T-cell (primary cell): ENCODE measurements around the gene TNIP2. TPM values are rescaled to one million over a fixed set of nuclear protein-coding genes. Genes with fewer than 3 reads are reported as not detected.
A peak's percentile ranks its signal among the peaks of the same experiment; 100 is the strongest.
"Not testable (repeated sequence)": the region's sequence is repeated elsewhere in the genome, so short reads cannot be mapped to it uniquely, and the experiment has no call there.

Source experiments
- ATAC-seq, 4 experiments: fragments of 200-7000 bp in 3 of 4; fragments of 150-1000 bp in 1 of 4; cut with Tn5 transposase; replicated peaks in 1 of 4; 1 replicate in 3 of 4; 2 replicates in 1 of 4; pipeline ENCODE4 v1.10.0; 2021; ENCODE audit warnings: moderate library complexity in 3 of 4, mild to moderate bottlenecking in 2 of 4, moderate number of reproducible peaks in 1 of 4
- CTCF ChIA-PET, 2 donors: fragments of 300-600 bp; sonication (Branson Sonifier 250); formaldehyde crosslinking; loops; one replicate each; lab custom pipeline; 2022; ENCODE audit warnings: antibody characterized with exemption in 2 of 2; lab: Charles Lee
- POLR2A ChIA-PET, 2 donors: fragments of 300-600 bp; sonication (Branson Sonifier 250); formaldehyde crosslinking; loops; one replicate each; lab custom pipeline; 2022; ENCODE audit warnings: antibody characterized with exemption in 2 of 2; lab: Charles Lee
- DNase-seq, 35 experiments: peaks; one replicate each; pipeline versions ENCODE4 v3.0.0 to v3.0.0-alpha.2; 2013 to 2023
- H3K27ac ChIP-seq: one replicate; pipeline ENCODE4 v1.5.1; 2013; ENCODE audit warnings: low read length
- H3K27me3 ChIP-seq, 2 experiments: replicated peaks in 1 of 2; 1 replicate in 1 of 2; 2 replicates in 1 of 2; pipeline versions ENCODE4 v1.6.1 to v1.7.0; 2013; ENCODE audit warnings: low read length in 1 of 2, mixed read lengths in 1 of 2; ENCODE audit not compliant: control insufficient read depth in 2 of 2, insufficient read depth in 2 of 2; ENCODE audit errors: extremely low read depth in 1 of 2
- H3K36me3 ChIP-seq, 2 donors: 1 replicate in 1 of 2; 2 replicates in 1 of 2; pipeline versions ENCODE4 v1.6.1 to v1.7.0; 2013; ENCODE audit warnings: low read length in 1 of 2; ENCODE audit not compliant: control insufficient read depth in 2 of 2, insufficient read depth in 1 of 2; ENCODE audit errors: extremely low read depth in 1 of 2
- H3K4me1 ChIP-seq, 2 experiments: 1 replicate in 1 of 2; 2 replicates in 1 of 2; pipeline versions ENCODE4 v1.6.1 to v1.7.0; 2013; ENCODE audit warnings: low read length in 2 of 2, mixed read lengths in 1 of 2; ENCODE audit not compliant: insufficient read depth in 2 of 2, control insufficient read depth in 1 of 2; ENCODE audit errors: extremely low read depth in 1 of 2
- H3K4me3 ChIP-seq, 2 donors: 1 replicate in 1 of 2; 2 replicates in 1 of 2; pipeline versions ENCODE4 v1.5.1 to v1.7.0; 2013; ENCODE audit warnings: mild to moderate bottlenecking in 2 of 2, low read length in 1 of 2, moderate library complexity in 1 of 2; ENCODE audit not compliant: control insufficient read depth in 1 of 2; ENCODE audit errors: extremely low read depth in 1 of 2
- H3K9me3 ChIP-seq: 2 replicates; pipeline ENCODE4 v1.7.0; 2013
- H3K27ac Mint-ChIP-seq, 2 donors: one replicate each; pipeline ENCODE4 v1.8.0; 2020 to 2021; ENCODE audit warnings: mild to moderate bottlenecking in 2 of 2, mixed read lengths in 2 of 2
- H3K27me3 Mint-ChIP-seq, 2 donors: one replicate each; pipeline ENCODE4 v1.8.0; 2021 to 2022; ENCODE audit warnings: mixed read lengths in 2 of 2
- H3K36me3 Mint-ChIP-seq: one replicate; pipeline ENCODE4 v1.8.0; 2021; ENCODE audit warnings: mixed read lengths
- H3K4me1 Mint-ChIP-seq, 3 donors: one replicate each; pipeline ENCODE4 v1.8.0; 2020 to 2022; ENCODE audit warnings: mixed read lengths in 3 of 3, mild to moderate bottlenecking in 1 of 3
- H3K4me3 Mint-ChIP-seq, 3 donors: one replicate each; pipeline ENCODE4 v1.8.0; 2020 to 2022; ENCODE audit warnings: mild to moderate bottlenecking in 3 of 3, mixed read lengths in 3 of 3, moderate library complexity in 3 of 3
- H3K9me3 Mint-ChIP-seq, 3 donors: one replicate each; pipeline ENCODE4 v1.8.0; 2020 to 2022; ENCODE audit warnings: mixed read lengths in 3 of 3
- WGBS: methylation state at CpG from one replicate; pipeline ENCODE4 v1.1.5; 2013; ENCODE audit warnings: missing lambda C conversion rate; ENCODE audit not compliant: insufficient coverage; 5-methylcytosine and 5-hydroxymethylcytosine counted together
- total RNA-seq, 35 experiments: library from RNA in 6 of 35; stranded (reverse) in 6 of 35; fragments of 120-200 nt in 1 of 35; gene quantifications; one replicate each; pipeline versions ENCODE4 v1.2.1 to v1.2.4 and lab custom pipeline; 2013 to 2026

TNIP2 gene
- total RNA-seq, 5 donors from 2014 or later (not counting 1 experiment from before 2014, with no cell fraction given), result 39.5 to 65.3 (median 59.1) TPM

DNA sequence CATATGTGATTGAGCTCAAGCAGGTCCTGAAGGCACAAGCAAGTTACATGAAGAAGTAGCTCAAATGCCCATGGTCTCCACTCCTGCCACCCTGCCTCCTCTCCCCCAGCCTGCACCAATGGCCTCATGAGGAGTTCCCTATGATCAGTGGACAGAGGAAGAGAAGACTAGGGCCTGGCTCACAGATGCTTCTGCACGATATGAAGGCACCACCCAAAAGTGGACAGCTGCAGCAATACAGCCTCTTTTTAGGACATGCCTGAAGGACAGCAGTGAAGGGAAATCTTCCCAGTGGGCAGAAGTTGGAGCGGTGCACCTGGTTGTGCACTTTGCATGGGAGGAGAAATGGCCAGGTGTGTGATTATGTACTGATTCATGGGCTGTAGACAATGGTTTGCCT is 17.8 kb downstream of the TNIP2 start:
- Mint-ChIP-seq H3K27ac (peak overlapping the region in 1 of 2 donors; percentile 12), H3K9me3 (peaks cover 11 to 13% (median 13%) of the 10 kb centered on the region in 3 donors), H3K36me3 (peaks cover 32% of the 10 kb centered on the region)
- H3K27ac ChIP-seq, CTCF ChIA-PET, H3K27me3 ChIP-seq, H3K4me3 ChIP-seq, H3K27me3 Mint-ChIP-seq, H3K4me1 ChIP-seq, POLR2A ChIA-PET, DNase-seq, H3K9me3 ChIP-seq, H3K4me1 Mint-ChIP-seq, H3K4me3 Mint-ChIP-seq, ATAC-seq: not testable (repeated sequence)
- 94% methylated on average over 2 of the region's 2 CpGs for WGBS
- peaks cover 2 to 15% of the 10 kb centered on the region in 2 donors for H3K36me3 ChIP-seq

GRCh38 chr4:2735869-2736268 is 20.3 kb downstream of the TNIP2 start:
- DNase-seq (no peak), ATAC-seq (no peak)
- H3K27ac Mint-ChIP-seq, result no peak overlapping the region
- Histone ChIP-seq H3K27ac (no peak overlapping the region), H3K9me3 (peaks cover 3% of the 10 kb centered on the region), H3K36me3 (peaks cover 13 to 21% of the 10 kb centered on the region in 2 donors), H3K4me1 (no peaks in the 10 kb centered on the region), H3K27me3 (no peaks in the 10 kb centered on the region), H3K4me3 (no peak overlapping the region)
- H3K27me3 Mint-ChIP-seq, result no peaks in the 10 kb centered on the region
- CTCF ChIA-PET, result no interaction called here
- peaks cover 11 to 13% (median 13%) of the 10 kb centered on the region in 3 donors for H3K9me3 Mint-ChIP-seq
- H3K4me1 Mint-ChIP-seq, result peaks cover 0 to 7% (median 1%) of the 10 kb centered on the region in 3 donors
- peaks cover 46% of the 10 kb centered on the region for H3K36me3 Mint-ChIP-seq
- no peak overlapping the region for H3K4me3 Mint-ChIP-seq
- POLR2A ChIA-PET, result interaction anchor here in 1 of 2 donors (0.6 kb wide), 1 partner anchor 10 kb away, joined by 3 read pairs; no protein-coding TSS in a partner anchor

GRCh38 chr4:2734612-2735011 is 21.5 kb downstream of the TNIP2 start:
- Mint-ChIP-seq H3K4me1 (peaks cover 0 to 5% (median 1%) of the 10 kb centered on the region in 3 donors), H3K27me3 (no peaks in the 10 kb centered on the region), H3K27ac (no peak overlapping the region), H3K4me3 (no peak overlapping the region), H3K36me3 (peaks cover 44% of the 10 kb centered on the region), H3K9me3 (peaks cover 11 to 13% (median 13%) of the 10 kb centered on the region in 3 donors)
- H3K9me3 ChIP-seq, result peaks cover 3% of the 10 kb centered on the region
- POLR2A ChIA-PET, result no interaction called here
- no peaks in the 10 kb centered on the region for H3K27me3 ChIP-seq
- H3K4me3 ChIP-seq, result no peak overlapping the region
- DNase-seq, result no peak
- ATAC-seq, result no peak
- no peak overlapping the region for H3K27ac ChIP-seq
- no peaks in the 10 kb centered on the region for H3K4me1 ChIP-seq
- WGBS, result no CpG with 5 or more reads among the region's 1 CpG
- CTCF ChIA-PET, result interaction anchor here in 1 of 2 donors (0.9 kb wide), 1 partner anchor 10 kb away, joined by 3 read pairs; no protein-coding TSS in a partner anchor
- peaks cover 13 to 21% of the 10 kb centered on the region in 2 donors for H3K36me3 ChIP-seq

GRCh38 chr4:2733844-2734574 is 22.1 kb downstream of the TNIP2 start:
- H3K4me1 ChIP-seq, result no peaks in the 10 kb centered on the region
- peaks cover 3% of the 10 kb centered on the region for H3K9me3 ChIP-seq
- no peak for DNase-seq
- no CpG with 5 or more reads among the region's 2 CpGs for WGBS
- H3K4me3 ChIP-seq, result no peak overlapping the region
- H3K27ac Mint-ChIP-seq, result no peak overlapping the region
- peaks cover 0 to 5% (median 1%) of the 10 kb centered on the region in 3 donors for H3K4me1 Mint-ChIP-seq
- ChIA-PET CTCF (no interaction called here), POLR2A (no interaction called here)
- no peak overlapping the region for H3K27ac ChIP-seq
- peaks cover 13 to 25% of the 10 kb centered on the region in 2 donors for H3K36me3 ChIP-seq
- no peak for ATAC-seq
- peaks cover 11 to 13% (median 13%) of the 10 kb centered on the region in 3 donors for H3K9me3 Mint-ChIP-seq
- no peaks in the 10 kb centered on the region for H3K27me3 Mint-ChIP-seq
- no peak overlapping the region for H3K4me3 Mint-ChIP-seq
- no peaks in the 10 kb centered on the region for H3K27me3 ChIP-seq
- peaks cover 50% of the 10 kb centered on the region for H3K36me3 Mint-ChIP-seq

DNA sequence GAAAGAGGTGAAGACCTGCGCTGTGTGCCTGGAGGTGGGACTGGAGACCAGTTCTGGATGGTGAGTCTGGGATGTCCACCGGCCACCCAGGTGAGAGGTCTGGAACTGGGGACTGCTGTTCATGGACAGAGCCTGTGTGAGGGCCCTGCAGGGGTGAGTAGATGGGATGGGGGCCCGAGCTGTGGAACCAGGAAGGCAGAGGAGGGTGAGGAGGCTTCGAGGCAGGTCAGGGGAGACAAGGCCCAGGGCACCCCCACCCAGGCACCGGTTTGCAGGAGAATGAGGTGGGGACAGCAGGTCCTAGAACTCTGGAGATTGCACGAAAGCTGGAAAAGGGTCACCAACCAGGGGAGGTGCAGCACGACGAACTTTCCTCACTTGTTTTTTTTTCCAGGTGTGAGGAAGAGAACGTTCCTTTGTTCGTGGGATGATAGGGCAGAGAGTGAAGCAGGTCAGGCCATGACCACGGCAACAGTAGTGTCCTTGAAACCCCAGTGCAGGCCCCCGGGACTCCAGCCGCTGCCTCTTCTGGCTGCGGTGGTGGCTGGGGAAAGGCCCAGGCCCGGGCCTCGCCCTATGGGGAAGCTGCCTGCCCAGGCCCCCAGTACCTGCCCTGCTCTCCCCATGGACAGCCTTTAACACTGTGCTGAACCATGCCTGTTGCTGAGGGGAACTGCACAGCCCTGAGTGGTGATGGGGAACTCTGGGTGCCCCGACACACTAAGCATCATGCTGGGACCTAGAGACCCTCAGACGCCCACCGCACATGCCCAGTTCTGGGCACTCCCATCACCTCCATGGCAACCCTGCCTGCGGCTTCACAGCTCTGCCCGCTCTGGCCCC is 22.9 kb downstream of the TNIP2 start:
- H3K9me3 ChIP-seq, result peaks cover 3% of the 10 kb centered on the region
- no peak overlapping the region for H3K27ac ChIP-seq
- WGBS, result 93% methylated on average over 17 of the region's 21 CpGs
- Mint-ChIP-seq H3K27me3 (no peaks in the 10 kb centered on the region), H3K4me1 (peaks cover 0 to 5% (median 1%) of the 10 kb centered on the region in 3 donors), H3K4me3 (no peak overlapping the region), H3K36me3 (peaks cover 49% of the 10 kb centered on the region), H3K9me3 (peaks cover 11 to 13% (median 11%) of the 10 kb centered on the region in 3 donors), H3K27ac (no peak overlapping the region)
- POLR2A ChIA-PET, result no interaction called here
- H3K27me3 ChIP-seq, result no peaks in the 10 kb centered on the region
- DNase-seq (no peak), ATAC-seq (no peak)
- H3K4me3 ChIP-seq, result no peak overlapping the region
- H3K4me1 ChIP-seq, result no peaks in the 10 kb centered on the region
- CTCF ChIA-PET, result no interaction called here
- peaks cover 13 to 25% of the 10 kb centered on the region in 2 donors for H3K36me3 ChIP-seq

GRCh38 chr4:2732526-2732925 is 23.6 kb downstream of the TNIP2 start:
- Histone ChIP-seq H3K27ac (no peak overlapping the region), H3K4me1 (no peaks in the 10 kb centered on the region), H3K4me3 (no peak overlapping the region), H3K36me3 (peaks cover 13 to 26% of the 10 kb centered on the region in 2 donors), H3K9me3 (peaks cover 3% of the 10 kb centered on the region), H3K27me3 (no peaks in the 10 kb centered on the region)
- POLR2A ChIA-PET, result interaction anchor here in 1 of 2 donors (0.5 kb wide), 1 partner anchor 1351 kb away, joined by 11 read pairs; no protein-coding TSS in a partner anchor
- Mint-ChIP-seq H3K36me3 (peaks cover 46% of the 10 kb centered on the region), H3K27ac (no peak overlapping the region), H3K4me3 (no peak overlapping the region), H3K9me3 (peaks cover 10 to 13% (median 11%) of the 10 kb centered on the region in 3 donors), H3K4me1 (peaks cover 0 to 5% (median 1%) of the 10 kb centered on the region in 3 donors), H3K27me3 (no peaks in the 10 kb centered on the region)
- ATAC-seq, result no peak
- no peak for DNase-seq
- CTCF ChIA-PET, result no interaction called here
- 97% methylated on average over 6 of the region's 6 CpGs for WGBS
